CD4-positive, alpha-beta T cell treated with Interleukin-17A for 1 hour (primary cell): ENCODE data around the gene DIP2C.

Experiments used
- DNase-seq: peaks from one replicate; pipeline ENCODE4 v3.0.0-alpha.2; 2020

DIP2C gene

GRCh38 chr10:397321-398068 lies 292.0 kb downstream of the DIP2C start:
- DNase-seq = no peak

- no peak for DNase-seq
These were observed 292.8 kb downstream of the DIP2C start for GRCh38 chr10:396535-397220.

- DNase-seq = no peak
These were observed 293.4 kb downstream of the DIP2C start for GRCh38 chr10:396107-396506.

GRCh38 chr10:395665-396064 lies 293.8 kb downstream of the DIP2C start:
- no peak for DNase-seq

GRCh38 chr10:394439-395101 lies 294.9 kb downstream of the DIP2C start:
- DNase-seq = peak; percentile 18

- no peak for DNase-seq
These were observed 295.6 kb downstream of the DIP2C start for GRCh38 chr10:393787-394438.

GRCh38 chr10:393106-393745 lies 296.2 kb downstream of the DIP2C start:
- no peak for DNase-seq

- DNase-seq = no peak
These were observed 296.8 kb downstream of the DIP2C start for GRCh38 chr10:392705-393037.

GRCh38 chr10:391847-392704 lies 297.4 kb downstream of the DIP2C start:
- DNase-seq = no peak

GRCh38 chr10:391305-391704 lies 298.2 kb downstream of the DIP2C start:
- DNase-seq = no peak

- no peak for DNase-seq
These were observed 298.9 kb downstream of the DIP2C start for GRCh38 chr10:390449-391100.

GRCh38 chr10:389836-390448 lies 299.5 kb downstream of the DIP2C start:
- no peak for DNase-seq

GRCh38 chr10:389261-389790 lies 300.1 kb downstream of the DIP2C start:
- no peak for DNase-seq

- no peak for DNase-seq
These were observed 300.8 kb downstream of the DIP2C start for GRCh38 chr10:388661-389045.

- DNase-seq = no peak
These were observed 301.4 kb downstream of the DIP2C start for GRCh38 chr10:387909-388660.

- no peak for DNase-seq
These were observed 301.9 kb downstream of the DIP2C start for GRCh38 chr10:387593-387891.

GRCh38 chr10:386771-387592 lies 302.5 kb downstream of the DIP2C start:
- DNase-seq = no peak

- DNase-seq = no peak
These were observed 303.7 kb downstream of the DIP2C start for GRCh38 chr10:385571-386300.
